ENCODE data around the gene DOCK3. TPM values are rescaled to one million over a fixed set of nuclear protein-coding genes. Genes with fewer than 3 reads are reported as not detected.
A peak's percentile ranks its signal among the peaks of the same experiment; 100 is the strongest.

The DOCK3 gene
- total RNA-seq, 6 donors from 2014 or later, result 0.15 to 3.1 (median 0.88) TPM

DNA sequence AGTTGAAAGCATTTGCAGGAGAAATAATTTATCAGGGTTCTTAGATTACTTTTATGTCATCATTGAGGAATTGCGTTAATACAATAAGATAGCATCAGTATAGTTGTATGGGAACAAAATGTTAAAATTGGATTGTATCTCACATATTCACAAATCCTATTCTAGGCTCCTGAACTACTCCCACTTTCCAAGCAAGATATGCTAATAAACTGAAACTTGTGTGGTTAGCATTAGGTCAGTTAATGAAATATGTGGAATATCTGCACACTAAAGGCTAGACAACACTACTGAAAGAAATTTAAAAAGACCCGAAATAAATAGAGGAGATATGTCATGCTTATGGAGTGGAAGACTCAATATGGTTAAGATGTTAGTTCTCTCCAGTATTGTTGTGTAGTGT, 272.7 kb downstream of the DOCK3 start:
- H3K9me3 ChIP-seq, result no peaks in the 10 kb centered on the region

DNA sequence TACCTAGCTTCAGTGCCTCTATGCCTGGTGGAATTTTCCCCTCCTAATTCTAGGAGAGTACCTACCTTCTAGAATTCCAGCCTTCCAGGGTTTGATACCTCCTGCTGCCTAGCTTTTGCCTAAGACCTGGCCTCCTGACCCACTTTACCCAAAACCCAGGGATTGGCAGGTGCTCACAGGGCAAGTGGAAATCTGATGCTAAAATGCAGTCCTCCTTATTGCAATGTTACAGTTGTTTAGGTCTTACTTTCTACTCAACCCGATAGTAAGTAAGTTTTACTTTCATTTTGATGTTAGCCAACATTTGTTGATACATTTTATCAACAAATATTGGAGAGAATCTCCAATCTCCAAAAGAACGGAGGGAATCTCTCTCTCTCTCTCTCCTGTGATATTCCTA, 275.9 kb downstream of the DOCK3 start:
- no peak for DNase-seq
- Histone ChIP-seq H3K27ac (no peak overlapping the region), H3K9me3 (no peaks in the 10 kb centered on the region), H3K4me3 (peak overlapping the region in 1 of 4 donors; percentile 20), H3K36me3 (no peaks in the 10 kb centered on the region), H3K4me1 (peaks cover 0 to 5% (median 0%) of the 10 kb centered on the region in 4 donors), H3K27me3 (no peaks in the 10 kb centered on the region)
- TF ChIP-seq, protein P1, sequence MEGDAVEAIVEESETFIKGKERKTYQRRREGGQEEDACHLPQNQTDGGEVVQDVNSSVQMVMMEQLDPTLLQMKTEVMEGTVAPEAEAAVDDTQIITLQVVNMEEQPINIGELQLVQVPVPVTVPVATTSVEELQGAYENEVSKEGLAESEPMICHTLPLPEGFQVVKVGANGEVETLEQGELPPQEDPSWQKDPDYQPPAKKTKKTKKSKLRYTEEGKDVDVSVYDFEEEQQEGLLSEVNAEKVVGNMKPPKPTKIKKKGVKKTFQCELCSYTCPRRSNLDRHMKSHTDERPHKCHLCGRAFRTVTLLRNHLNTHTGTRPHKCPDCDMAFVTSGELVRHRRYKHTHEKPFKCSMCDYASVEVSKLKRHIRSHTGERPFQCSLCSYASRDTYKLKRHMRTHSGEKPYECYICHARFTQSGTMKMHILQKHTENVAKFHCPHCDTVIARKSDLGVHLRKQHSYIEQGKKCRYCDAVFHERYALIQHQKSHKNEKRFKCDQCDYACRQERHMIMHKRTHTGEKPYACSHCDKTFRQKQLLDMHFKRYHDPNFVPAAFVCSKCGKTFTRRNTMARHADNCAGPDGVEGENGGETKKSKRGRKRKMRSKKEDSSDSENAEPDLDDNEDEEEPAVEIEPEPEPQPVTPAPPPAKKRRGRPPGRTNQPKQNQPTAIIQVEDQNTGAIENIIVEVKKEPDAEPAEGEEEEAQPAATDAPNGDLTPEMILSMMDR (IDR thresholded peaks at IDR 0.05), result no peak
- TF ChIP-seq POLR2AphosphoS5 (IDR thresholded peaks at IDR 0.05), result no peak
- TF ChIP-seq EP300 (IDR thresholded peaks at IDR 0.05), result no peak
- TF ChIP-seq POLR2A (IDR thresholded peaks at IDR 0.05), result no peak
- ATAC-seq (ENCODE audit: low FRiP score in 2 of 2), result no peak
- 24 to 29% methylated on average over 2 of the region's 2 CpGs for WGBS, 2 donors

More for the DNA sequence above, 272.7 kb downstream of the DOCK3 start:
- TF ChIP-seq EP300 (IDR thresholded peaks at IDR 0.05), result no peak
- TF ChIP-seq, protein P1 (IDR thresholded peaks at IDR 0.05), result no peak
- TF ChIP-seq POLR2AphosphoS5 (IDR thresholded peaks at IDR 0.05), result no peak
- no peak for TF ChIP-seq POLR2A (IDR thresholded peaks at IDR 0.05)
- ATAC-seq (ENCODE audit: low FRiP score in 2 of 2) (no peak), DNase-seq (no peak)
- Histone ChIP-seq H3K36me3 (no peaks in the 10 kb centered on the region), H3K27me3 (no peaks in the 10 kb centered on the region), H3K4me3 (no peak overlapping the region), H3K27ac (no peak overlapping the region), H3K4me1 (peaks cover 0 to 5% (median 0%) of the 10 kb centered on the region in 4 donors)
- WGBS, 2 donors, result 95 to 96% methylated on average over 2 of the region's 2 CpGs

DNA sequence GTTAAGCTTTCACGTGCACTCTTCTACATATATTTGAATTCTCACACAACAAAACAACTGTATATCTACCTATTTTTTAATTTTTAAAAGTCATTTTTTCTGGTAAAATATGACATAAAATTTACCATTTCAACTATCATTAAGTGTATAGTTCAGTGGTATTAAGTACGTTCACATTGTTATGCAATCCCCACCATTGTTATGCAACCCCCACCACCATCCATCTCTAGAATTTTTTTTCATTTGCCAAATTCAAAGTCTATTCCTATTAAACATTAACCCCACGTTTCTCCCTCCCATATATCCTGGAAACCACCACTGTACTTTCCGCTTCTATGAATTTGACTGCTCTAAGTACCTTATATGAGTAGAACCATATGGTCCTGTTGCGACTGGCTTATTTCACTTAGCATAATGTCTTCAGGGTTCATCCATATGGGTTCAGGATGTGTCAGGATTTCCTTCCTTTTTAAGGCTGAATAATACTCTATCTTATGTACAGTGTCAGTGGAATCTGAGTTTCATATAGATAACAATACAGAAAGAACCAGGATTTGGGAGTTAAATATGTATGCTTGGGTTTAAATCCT, 279.2 kb downstream of the DOCK3 start:
- no peaks in the 10 kb centered on the region for H3K9me3 ChIP-seq
- 66 to 67% methylated on average over 5 of the region's 5 CpGs for WGBS, 2 donors
- TF ChIP-seq POLR2A (IDR thresholded peaks at IDR 0.05), result no peak
- no peak for TF ChIP-seq EP300 (IDR thresholded peaks at IDR 0.05)
- TF ChIP-seq, protein P1 (IDR thresholded peaks at IDR 0.05), result no peak
- no peak for TF ChIP-seq POLR2AphosphoS5 (IDR thresholded peaks at IDR 0.05)
- no peak overlapping the region for H3K27ac ChIP-seq
- no peaks in the 10 kb centered on the region for H3K27me3 ChIP-seq
- peaks cover 0 to 5% (median 0%) of the 10 kb centered on the region in 4 donors for H3K4me1 ChIP-seq
- ATAC-seq (ENCODE audit: low FRiP score in 2 of 2) (no peak), DNase-seq (no peak)
- no peaks in the 10 kb centered on the region for H3K36me3 ChIP-seq
- no peak overlapping the region for H3K4me3 ChIP-seq

DNA sequence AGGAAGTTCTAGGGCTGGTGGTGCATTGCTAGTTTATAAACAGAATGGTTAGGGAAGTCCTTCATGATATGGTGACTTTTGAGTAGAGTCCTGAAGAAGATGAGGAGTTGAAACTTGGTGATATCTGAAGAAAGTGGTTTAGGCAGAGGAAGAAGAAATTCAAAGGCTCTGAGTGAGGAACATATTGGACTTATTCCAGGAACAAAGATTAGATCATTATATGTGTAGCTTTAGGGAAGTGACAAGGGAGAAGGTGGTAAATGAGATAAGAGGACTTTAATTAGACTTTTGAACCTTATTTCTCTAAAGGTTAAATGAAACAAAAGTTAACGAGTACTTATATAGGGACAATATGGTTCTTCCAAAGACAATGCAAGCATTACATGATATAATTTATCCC, 286.7 kb downstream of the DOCK3 start:
- no peaks in the 10 kb centered on the region for H3K4me1 ChIP-seq
- no peak for ATAC-seq (ENCODE audit: low FRiP score in 2 of 2)
- no peaks in the 10 kb centered on the region for H3K27me3 ChIP-seq
- no peak for TF ChIP-seq POLR2A (IDR thresholded peaks at IDR 0.05)
- H3K4me3 ChIP-seq, result no peak overlapping the region
- DNase-seq, result no peak
- H3K36me3 ChIP-seq, result no peaks in the 10 kb centered on the region
- H3K9me3 ChIP-seq, result no peaks in the 10 kb centered on the region
- 44 to 45% methylated on average over 1 of the region's 1 CpG for WGBS, 2 donors
- no peak overlapping the region for H3K27ac ChIP-seq

DNA sequence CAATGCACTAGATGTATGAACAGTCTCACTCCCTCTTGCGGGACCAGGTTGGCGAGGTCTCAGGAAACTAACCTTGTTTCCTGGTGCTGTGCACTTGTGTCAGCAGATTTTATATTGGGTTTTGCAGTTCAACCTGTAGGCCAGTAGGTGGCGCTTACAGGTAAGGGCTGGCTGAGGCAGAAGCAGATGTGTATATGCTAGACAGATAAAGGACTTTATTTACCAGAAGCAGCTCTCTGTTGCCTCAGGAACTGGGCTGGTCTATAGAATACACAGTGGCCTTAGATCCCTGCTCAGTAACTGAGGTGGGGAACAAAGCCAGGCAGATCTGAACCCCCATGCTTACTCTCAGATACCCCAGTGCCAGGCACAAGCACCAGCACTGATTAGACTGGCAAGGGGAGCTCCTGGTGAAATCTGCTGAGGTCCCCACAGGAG, 296.8 kb downstream of the DOCK3 start:
- no peaks in the 10 kb centered on the region for H3K27me3 ChIP-seq
- peaks cover 0 to 4% (median 0%) of the 10 kb centered on the region in 4 donors for H3K9me3 ChIP-seq
- H3K4me3 ChIP-seq, result no peak overlapping the region
- H3K4me1 ChIP-seq, result no peaks in the 10 kb centered on the region
- peak; percentile 70 to 83 for ATAC-seq (ENCODE audit: low FRiP score in 2 of 2)
- peak in 1 of 2 donors; percentile 45 for DNase-seq
- no peak for TF ChIP-seq POLR2AphosphoS5 (IDR thresholded peaks at IDR 0.05)
- TF ChIP-seq, protein P1 (IDR thresholded peaks at IDR 0.05), result peak; percentile 56 to 74 (median 67)
- no peaks in the 10 kb centered on the region for H3K36me3 ChIP-seq
- WGBS, 2 donors, result 2 to 13% methylated on average over 2 to 3 of the region's 3 CpGs
- no peak overlapping the region for H3K27ac ChIP-seq
